Mesodermal cell (in vitro differentiated cells): ENCODE measurements around the gene STK16.

Experiments
- H3K27ac ChIP-seq: 2 replicates; pipeline ENCODE4 v1.7.0; 2013; ENCODE audit warnings: mild to moderate bottlenecking, low read depth, low read length, moderate library complexity; ENCODE audit not compliant: severe bottlenecking
- H3K36me3 ChIP-seq: 2 replicates; pipeline ENCODE4 v1.7.1; 2013; ENCODE audit warnings: mild to moderate bottlenecking, low read length, moderate library complexity; ENCODE audit not compliant: control insufficient read depth, insufficient read depth
- H3K4me1 ChIP-seq: one replicate; pipeline ENCODE4 v1.7.1; 2013; ENCODE audit warnings: mild to moderate bottlenecking, low read length; ENCODE audit not compliant: insufficient read depth, control insufficient read depth, poor library complexity, severe bottlenecking
- H3K4me3 ChIP-seq: 2 replicates; pipeline ENCODE4 v1.7.0; 2013; ENCODE audit warnings: low read length, control low read depth, mild to moderate bottlenecking; ENCODE audit not compliant: insufficient read depth, poor library complexity, severe bottlenecking; ENCODE audit errors: extremely low read depth
- H3K9me3 ChIP-seq: 2 replicates; pipeline ENCODE4 v1.7.1; 2013; ENCODE audit warnings: mild to moderate bottlenecking, low read length, moderate library complexity; ENCODE audit not compliant: control insufficient read depth
- WGBS, 2 experiments: methylation state at CpG; one replicate each; pipeline ENCODE4 v1.1.5; 2013; ENCODE audit warnings: missing lambda C conversion rate in 2 of 2; ENCODE audit not compliant: insufficient coverage in 2 of 2; 5-methylcytosine and 5-hydroxymethylcytosine counted together

Gene STK16

DNA sequence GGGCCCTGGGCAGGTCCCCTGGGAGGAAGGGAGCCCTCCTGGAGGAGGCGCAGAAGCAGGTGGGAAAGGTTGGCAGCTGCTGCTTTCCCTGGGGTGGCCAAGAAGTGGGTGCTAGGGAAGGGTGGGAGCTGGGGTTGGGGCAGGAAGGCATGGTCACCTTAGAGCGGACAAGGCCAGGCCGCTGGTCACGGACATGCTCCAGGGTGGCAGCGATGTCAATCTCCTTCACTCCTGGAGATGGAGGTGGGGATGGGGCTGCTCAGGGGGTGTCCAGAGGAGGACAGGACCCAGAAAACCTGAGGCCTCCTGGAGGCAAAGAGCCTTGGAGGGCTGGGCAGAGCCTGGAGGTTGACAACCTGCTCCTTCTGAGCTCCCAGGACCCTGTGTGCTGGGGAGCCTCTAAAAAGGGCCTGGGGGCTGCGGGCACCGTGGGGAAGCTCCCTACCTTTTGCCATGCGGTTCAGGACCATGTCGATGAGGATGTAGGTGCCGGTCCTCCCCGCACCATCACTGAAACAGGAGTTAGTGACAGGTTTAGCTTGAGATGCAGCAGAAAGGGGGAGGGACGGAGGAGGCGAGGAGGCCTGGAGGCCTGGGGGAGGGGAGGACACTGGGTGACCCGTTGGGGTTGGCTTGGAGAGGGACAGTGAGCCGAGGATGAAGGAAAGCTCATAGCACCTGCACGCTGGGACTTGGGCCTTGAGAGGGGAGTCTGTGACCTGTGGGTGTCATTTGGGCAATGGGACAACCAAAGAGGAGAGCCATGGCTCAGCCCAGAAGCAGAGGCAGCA is 45.3 kb downstream of the STK16 start:
- Histone ChIP-seq H3K27ac (no peak overlapping the region), H3K9me3 (no peaks in the 10 kb centered on the region), H3K4me1 (peaks cover 4% of the 10 kb centered on the region), H3K4me3 (no peak overlapping the region), H3K36me3 (peaks cover 19% of the 10 kb centered on the region)
- 86 to 92% methylated on average over 12 to 16 of the region's 16 CpGs for WGBS, 2 experiments

DNA sequence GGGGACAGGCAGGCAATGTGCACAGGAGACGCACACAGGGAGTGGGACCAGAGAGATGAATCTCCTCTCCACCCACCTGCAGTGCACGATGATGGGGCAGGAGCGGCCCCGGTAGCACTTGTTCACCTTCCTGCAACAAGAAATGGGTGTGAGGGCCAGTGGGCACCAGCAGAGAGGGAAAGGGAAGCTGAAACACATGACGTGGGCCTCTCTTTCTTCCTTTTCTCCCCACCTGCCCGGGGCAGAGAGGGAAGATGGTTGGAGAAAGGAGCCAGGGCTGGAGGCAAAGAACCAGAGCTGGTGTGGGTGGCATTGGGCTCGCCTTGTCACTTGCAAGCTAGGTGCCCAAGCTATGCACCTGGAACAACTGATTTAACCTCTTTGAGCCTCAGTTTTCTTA is 46.1 kb downstream of the STK16 start:
- Histone ChIP-seq H3K27ac (no peak overlapping the region), H3K4me1 (peaks cover 4% of the 10 kb centered on the region), H3K4me3 (no peak overlapping the region), H3K9me3 (no peaks in the 10 kb centered on the region), H3K36me3 (peaks cover 26% of the 10 kb centered on the region)
- 85 to 93% methylated on average over 2 to 5 of the region's 7 CpGs for WGBS, 2 experiments

DNA sequence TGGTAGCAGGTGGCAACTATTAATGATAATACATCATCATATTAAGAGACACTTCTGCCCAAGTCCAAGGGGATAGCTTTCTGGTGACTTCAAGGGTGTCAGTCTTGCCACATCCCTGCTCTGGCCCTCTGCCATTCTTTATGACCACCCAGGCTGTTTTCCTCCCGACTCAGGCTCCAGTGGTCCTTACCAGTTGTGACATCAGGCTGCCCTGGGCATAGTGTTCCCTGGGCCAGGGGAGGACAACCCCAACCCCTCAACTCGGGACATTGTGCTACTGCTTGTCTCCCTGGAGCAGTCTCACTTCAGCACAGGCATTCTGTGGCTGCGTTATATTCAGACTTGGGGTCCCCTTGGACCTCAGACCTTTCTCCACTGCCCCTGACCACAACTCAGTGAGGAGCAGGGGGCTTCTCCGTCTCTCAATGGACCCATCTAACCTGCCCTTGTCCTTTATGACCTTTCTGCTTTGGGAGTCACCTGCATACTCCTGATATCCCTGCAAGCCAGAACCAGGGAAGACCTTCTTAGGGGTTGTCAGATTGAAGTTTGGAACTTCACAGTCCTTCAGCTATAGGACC is 46.7 kb downstream of the STK16 start:
- Histone ChIP-seq H3K27ac (no peak overlapping the region), H3K36me3 (peaks cover 27% of the 10 kb centered on the region), H3K4me3 (no peak overlapping the region), H3K4me1 (peaks cover 4% of the 10 kb centered on the region), H3K9me3 (no peaks in the 10 kb centered on the region)
- WGBS, 2 experiments, result 78 to 85% methylated on average over 3 of the region's 4 CpGs

DNA sequence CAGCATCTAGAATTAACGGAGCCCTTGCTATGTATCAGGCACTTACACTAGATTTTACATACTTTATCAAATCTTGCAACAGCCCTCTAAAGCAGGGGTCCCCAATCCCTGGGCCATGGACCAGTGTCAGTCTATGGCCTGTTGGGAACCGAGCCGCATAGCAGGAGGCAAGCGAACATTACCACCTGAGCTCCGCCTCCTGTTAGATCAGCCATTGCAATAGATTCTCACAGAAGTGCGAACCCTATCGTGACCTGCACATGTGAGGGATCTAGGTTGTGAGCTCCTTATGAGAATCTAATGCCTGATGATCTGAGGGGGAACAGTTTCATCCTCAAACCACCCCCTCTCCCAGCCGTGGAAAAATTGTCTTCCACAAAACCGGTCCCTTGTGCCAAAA is 47.3 kb downstream of the STK16 start:
- Histone ChIP-seq H3K27ac (no peak overlapping the region), H3K4me1 (peaks cover 4% of the 10 kb centered on the region), H3K9me3 (no peaks in the 10 kb centered on the region), H3K36me3 (peaks cover 33% of the 10 kb centered on the region), H3K4me3 (no peak overlapping the region)
- WGBS, 2 experiments, result 95 to 96% methylated on average over 4 to 5 of the region's 9 CpGs

DNA sequence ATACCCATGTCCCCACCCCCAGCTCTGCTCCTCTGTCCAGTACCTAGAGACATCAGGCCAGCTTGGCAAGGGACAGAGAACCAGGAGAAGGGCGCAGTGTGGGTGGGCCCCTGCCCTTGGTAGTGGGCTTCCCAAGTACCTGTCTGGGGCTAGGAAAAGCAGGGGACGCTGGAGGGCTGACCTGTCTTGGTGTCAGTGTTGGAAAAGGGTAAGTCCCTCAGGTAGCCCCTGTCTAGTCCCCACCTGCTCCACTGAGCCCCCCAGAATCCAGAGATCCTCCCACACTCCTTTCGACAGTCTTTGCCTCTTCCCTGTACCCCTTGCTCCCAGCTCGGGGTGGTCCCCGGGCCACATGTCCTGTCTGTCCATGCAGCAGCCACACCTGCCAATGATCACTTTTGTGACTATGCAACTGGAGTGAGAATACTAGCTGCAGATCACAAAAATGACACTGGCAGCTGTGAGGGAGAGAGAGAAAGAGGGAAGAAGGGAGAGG is 48.5 kb downstream of the STK16 start:
- WGBS, 2 experiments, result 100% methylated on average over 2 to 3 of the region's 5 CpGs
- Histone ChIP-seq H3K4me3 (no peak overlapping the region), H3K4me1 (peaks cover 4% of the 10 kb centered on the region), H3K9me3 (no peaks in the 10 kb centered on the region), H3K27ac (no peak overlapping the region), H3K36me3 (peaks cover 37% of the 10 kb centered on the region)

DNA sequence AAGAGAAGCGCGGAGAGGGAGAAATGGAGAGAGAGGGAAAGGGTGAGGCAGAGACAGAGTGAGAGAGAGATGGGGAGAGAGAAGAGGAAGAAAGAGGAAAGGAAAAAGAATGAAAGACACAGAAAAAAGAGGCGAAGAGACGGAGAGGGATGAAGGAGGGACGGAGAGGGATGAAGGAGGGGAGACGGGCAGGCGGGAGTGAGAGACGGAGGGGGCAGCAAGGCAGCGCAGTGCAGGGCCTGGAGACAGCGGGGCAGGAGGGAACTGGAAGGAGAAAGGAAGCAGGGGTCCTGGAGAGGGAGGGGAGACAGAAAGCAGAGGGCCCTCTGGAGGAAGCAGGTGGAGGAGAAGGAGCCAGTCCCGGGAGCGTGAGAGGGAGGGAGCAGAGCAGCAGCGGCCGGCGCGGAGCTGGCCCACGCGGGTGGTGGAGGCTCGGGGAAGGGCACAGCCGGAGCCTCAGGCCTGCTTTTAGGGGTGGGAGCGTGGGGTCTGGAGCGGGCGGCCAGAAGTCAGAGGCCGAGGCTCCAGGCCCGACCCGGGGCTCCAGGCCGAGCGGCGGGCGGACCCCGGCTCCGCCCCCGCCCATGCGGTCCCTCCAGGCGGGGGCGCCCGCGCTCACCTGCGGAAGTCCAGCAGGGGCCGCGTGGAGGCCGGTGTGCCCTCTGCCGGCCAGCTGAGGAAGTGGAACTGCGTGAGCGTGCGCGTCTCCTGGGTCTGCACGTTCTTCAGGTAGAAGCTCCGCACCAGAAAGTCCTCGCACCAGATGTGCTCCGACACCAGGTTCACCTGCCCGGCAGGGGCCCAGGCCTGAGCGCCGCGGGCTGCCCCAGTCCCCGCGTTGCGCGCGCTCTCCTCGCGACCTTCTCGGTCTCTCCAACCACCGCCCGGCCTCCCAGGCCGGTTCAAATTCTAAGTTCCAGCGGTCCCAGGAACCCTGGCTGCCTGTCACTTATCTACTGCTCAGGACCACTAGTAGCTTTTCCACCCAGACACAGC is 49.4 kb downstream of the STK16 start:
- WGBS, 2 experiments, result 9 to 10% methylated on average over 59 to 63 of the region's 67 CpGs
- H3K27ac ChIP-seq, result no peak overlapping the region
- no peaks in the 10 kb centered on the region for H3K9me3 ChIP-seq

DNA sequence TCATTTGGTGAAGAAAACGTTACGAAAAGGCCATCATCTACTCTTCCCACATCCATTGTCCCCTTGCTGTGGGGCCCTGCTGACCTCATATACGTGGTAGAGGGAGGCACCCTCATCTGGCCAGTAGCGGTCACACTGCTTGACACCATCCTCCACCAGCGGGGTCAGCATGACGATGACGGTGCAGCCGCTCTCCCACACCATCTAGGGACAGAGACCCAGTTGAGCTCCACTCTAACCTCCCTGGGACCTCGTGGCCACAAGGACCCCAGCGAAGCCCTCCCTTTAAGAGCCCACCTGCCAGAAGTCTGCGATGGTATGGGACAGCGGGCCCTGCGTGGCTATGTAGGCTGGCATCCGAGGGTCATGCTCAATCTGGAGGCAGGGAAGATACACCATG is 50.9 kb downstream of the STK16 start:
- Histone ChIP-seq H3K4me3 (no peak overlapping the region), H3K36me3 (peaks cover 45% of the 10 kb centered on the region), H3K9me3 (no peaks in the 10 kb centered on the region), H3K27ac (no peak overlapping the region), H3K4me1 (peaks cover 4% of the 10 kb centered on the region)
- 92 to 95% methylated on average over 7 to 9 of the region's 14 CpGs for whole genome bisulfite sequencing, 2 experiments

More for the DNA sequence above, 49.4 kb downstream of the STK16 start:
- Histone ChIP-seq H3K4me3 (peak overlapping the region; percentile 37), H3K36me3 (peaks cover 37% of the 10 kb centered on the region), H3K4me1 (peaks cover 4% of the 10 kb centered on the region)

DNA sequence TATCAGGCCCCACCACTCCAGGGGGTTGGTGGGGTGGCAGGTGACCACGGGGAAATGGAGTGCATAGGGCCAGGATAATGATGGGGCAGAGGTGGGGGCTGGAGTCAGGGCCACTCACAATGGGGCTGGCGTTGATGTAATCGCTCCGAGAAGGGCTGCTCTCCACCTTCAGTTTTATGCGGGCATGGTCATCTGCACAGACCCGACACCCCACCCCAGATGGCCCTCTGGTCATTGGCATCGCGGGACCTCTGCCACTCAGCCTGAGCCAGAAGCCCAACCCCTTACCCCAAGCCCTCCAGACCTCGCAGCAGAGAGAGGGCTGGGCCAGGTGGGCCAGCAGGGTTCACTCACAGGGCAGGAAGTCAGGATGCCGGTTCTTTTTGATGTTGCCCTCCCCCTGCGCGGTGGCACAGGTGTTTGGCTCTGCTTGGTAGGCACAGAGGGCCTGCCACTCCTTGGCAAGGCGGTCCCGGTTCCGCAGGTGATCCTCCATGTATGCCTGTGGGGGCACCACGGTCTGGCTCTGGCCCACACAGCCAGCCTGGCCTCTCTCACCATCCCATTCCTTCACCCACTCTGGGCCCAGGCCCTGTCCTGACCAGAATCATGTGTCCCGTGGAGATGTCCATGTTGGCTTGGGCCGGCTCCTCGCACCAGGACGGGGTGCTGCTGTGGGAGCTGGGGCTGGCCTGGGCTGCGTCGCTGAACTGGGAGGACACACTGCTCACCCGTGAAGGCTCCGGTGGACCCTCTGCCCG is 51.5 kb downstream of the STK16 start:
- H3K4me3 ChIP-seq, result no peak overlapping the region
- H3K27ac ChIP-seq, result no peak overlapping the region
- 92 to 96% methylated on average over 25 of the region's 25 CpGs for WGBS, 2 experiments
- peaks cover 43% of the 10 kb centered on the region for H3K36me3 ChIP-seq
- H3K9me3 ChIP-seq, result no peaks in the 10 kb centered on the region
- peaks cover 4% of the 10 kb centered on the region for H3K4me1 ChIP-seq

DNA sequence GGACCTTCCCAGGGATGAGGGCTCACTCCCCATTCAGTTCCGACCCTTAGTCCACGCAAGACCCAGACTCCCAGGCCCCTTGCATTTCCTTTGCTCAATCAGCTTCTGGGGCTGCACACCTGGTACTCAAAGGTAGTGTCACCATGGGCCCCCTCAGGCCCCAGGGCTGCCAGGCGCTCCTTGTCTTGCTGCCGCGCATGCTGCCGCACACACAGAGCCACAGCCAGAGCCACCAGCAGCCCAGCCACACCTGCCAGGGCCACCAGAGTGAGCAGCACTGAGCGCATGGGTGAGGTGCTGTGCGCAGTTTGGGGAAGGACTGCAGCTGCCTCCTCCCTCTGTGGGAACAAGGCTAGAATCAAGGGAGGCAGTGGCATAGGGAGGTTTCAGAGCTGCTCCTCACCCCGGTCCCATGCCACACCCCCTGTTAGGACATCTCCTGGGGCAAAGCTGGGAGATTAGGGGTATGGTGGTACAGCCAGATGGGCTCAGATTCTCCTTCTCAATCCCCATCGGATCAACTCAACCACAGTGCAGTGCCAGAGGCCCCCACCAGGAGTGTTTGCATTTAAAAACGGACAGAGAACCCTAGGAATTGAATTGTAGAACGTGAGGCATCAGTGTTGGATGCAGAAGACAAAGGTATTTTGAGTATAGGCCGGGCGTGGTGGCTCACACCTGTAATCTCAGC is 52.6 kb downstream of the STK16 start:
- Histone ChIP-seq H3K36me3 (peaks cover 48% of the 10 kb centered on the region), H3K4me1 (peaks cover 4% of the 10 kb centered on the region), H3K4me3 (no peak overlapping the region), H3K27ac (no peak overlapping the region), H3K9me3 (no peaks in the 10 kb centered on the region)
- WGBS, 2 experiments, result 88 to 91% methylated on average over 11 to 13 of the region's 14 CpGs
